HCT116 (cell line): ENCODE measurements around the gene DNM3. TPM values are rescaled to one million over a fixed set of nuclear protein-coding genes. Genes with fewer than 3 reads are reported as not detected.

Experiments
- ATAC-seq: fragments of 200-7000 bp; cut with Tn5 transposase; 2 replicates; pipeline ENCODE4 v1.9.1; 2020; ENCODE audit warnings: mild to moderate bottlenecking, moderate library complexity
- BruUV-seq: library from RNA; stranded (reverse); fragments of 400-500 nt; replicated peaks from 2 replicates; lab custom pipeline; 2021; lab: Mats Ljungman, UMichigan
- CTCF ChIA-PET: fragments of 300-600 bp; sonication (Branson Sonifier 250); formaldehyde crosslinking; loops from one replicate; lab custom pipeline; 2021; ENCODE audit warnings: antibody characterized with exemption; lab: Charles Lee
- POLR2A ChIA-PET: fragments of 300-600, 350-600 bp; sonication (Branson Sonifier 250); formaldehyde crosslinking; loops from one replicate; lab custom pipeline; 2021; ENCODE audit warnings: antibody characterized with exemption; lab: Charles Lee
- RAD21 ChIA-PET, 2 experiments: fragments of 300-600 bp; sonication (Branson Sonifier 250); formaldehyde crosslinking; loops; one replicate each; lab custom pipeline; 2023; ENCODE audit warnings: low total read pairs in 2 of 2; ENCODE audit not compliant: uncharacterized antibody in 2 of 2, unreplicated experiment in 2 of 2, low non-redundant PET in 1 of 2; lab: Charles Lee
- DNase-seq: peaks from one replicate; pipeline ENCODE4 v3.0.0-alpha.2; 2010; ENCODE audit warnings: low read depth, low spot score
- H2AFZ ChIP-seq: fragments of 200-600 bp; shearing (Covaris generic), sonication (generic); 2 replicates; pipeline ENCODE4 v1.6.1; 2017; ENCODE audit warnings: low read depth, mixed run types, mixed read lengths, antibody characterized with exemption, low read length; ENCODE audit not compliant: poor library complexity, severe bottlenecking
- H3K27ac ChIP-seq: 2 replicates; pipeline ENCODE4 v1.5.1; 2012; ENCODE audit warnings: low read depth, low read length
- H3K27me3 ChIP-seq: fragments of 200-600 bp; sonication (generic); 2 replicates; pipeline ENCODE4 v1.6.1; 2016; ENCODE audit warnings: mixed run types, low read length, mixed read lengths; ENCODE audit not compliant: insufficient read depth
- H3K36me3 ChIP-seq, 2 experiments: fragments of 200-500 bp in 1 of 2; fragments of 200-600 bp in 1 of 2; sonication (Bioruptor generic) in 1 of 2; sonication (generic) in 1 of 2; 2 replicates each; pipeline versions ENCODE4 v1.5.1 to v1.6.1; 2014 to 2016; ENCODE audit warnings: low read length in 2 of 2, inconsistent platforms in 1 of 2, mixed read lengths in 1 of 2, mixed run types in 1 of 2; ENCODE audit not compliant: insufficient read depth in 2 of 2, control insufficient read depth in 1 of 2
- H3K4me1 ChIP-seq, 2 experiments: fragments of 200-600 bp in 1 of 2; sonication (generic) in 1 of 2; 2 replicates each; pipeline versions ENCODE4 v1.5.1 to v1.6.1; 2012 to 2017; ENCODE audit warnings: low read length in 2 of 2, inconsistent platforms in 1 of 2, mild to moderate bottlenecking in 1 of 2, mixed read lengths in 1 of 2, mixed run types in 1 of 2, moderate library complexity in 1 of 2; ENCODE audit not compliant: insufficient read depth in 2 of 2, control insufficient read depth in 1 of 2
- H3K4me2 ChIP-seq: fragments of 200-600 bp; sonication (generic); 2 replicates; pipeline ENCODE4 v1.6.1; 2017; ENCODE audit warnings: mixed run types, low read length, mixed read lengths
- H3K4me3 ChIP-seq, 2 experiments: fragments of 200-600 bp in 1 of 2; sonication (generic) in 1 of 2; replicated peaks in 1 of 2; 2 replicates each; pipeline ENCODE4 v1.5.1; 2011 to 2016; ENCODE audit warnings: low read length in 2 of 2, control low read depth in 1 of 2, low read depth in 1 of 2, mild to moderate bottlenecking in 1 of 2, mixed read lengths in 1 of 2, mixed run types in 1 of 2
- H3K79me2 ChIP-seq: fragments of 200-600 bp; sonication (generic); 2 replicates; pipeline ENCODE4 v1.6.1; 2017; ENCODE audit warnings: mild to moderate bottlenecking, mixed run types, low read length, moderate library complexity, mixed read lengths; ENCODE audit not compliant: insufficient read depth
- H3K9ac ChIP-seq: fragments of 200-600 bp; sonication (generic); 2 replicates; pipeline ENCODE4 v1.6.1; 2016; ENCODE audit warnings: low read length, mixed read lengths
- H3K9me2 ChIP-seq: fragments of 200-600 bp; sonication (generic), shearing (Covaris generic); 2 replicates; pipeline ENCODE4 v1.6.1; 2017; ENCODE audit warnings: mixed run types, mild to moderate bottlenecking, moderate library complexity; ENCODE audit not compliant: insufficient read depth
- H3K9me3 ChIP-seq, 2 experiments: fragments of 200-500 bp in 1 of 2; fragments of 200-600 bp in 1 of 2; sonication (Bioruptor generic) in 1 of 2; sonication (generic) in 1 of 2; 2 replicates each; pipeline ENCODE4 v1.6.1; 2014 to 2017; ENCODE audit warnings: low read length in 2 of 2, mixed read lengths in 2 of 2, inconsistent platforms in 1 of 2, low read depth in 1 of 2, mild to moderate bottlenecking in 1 of 2, mixed run types in 1 of 2, moderate library complexity in 1 of 2; ENCODE audit not compliant: control insufficient read depth in 1 of 2, insufficient read depth in 1 of 2
- H4K20me1 ChIP-seq: fragments of 200-600 bp; sonication (generic), shearing (Covaris generic); 2 replicates; pipeline ENCODE4 v1.6.1; 2017; ENCODE audit warnings: mixed run types, mild to moderate bottlenecking, moderate library complexity; ENCODE audit not compliant: insufficient read depth
- ELF1 ChIP-seq: IDR thresholded peaks from 2 replicates; pipeline ENCODE4 v1.6.1; 2012; ENCODE audit warnings: low read depth, borderline replicate concordance
- POLR2A ChIP-seq: IDR thresholded peaks from 2 replicates; pipeline ENCODE4 v1.7.0; 2011; ENCODE audit warnings: borderline replicate concordance; ENCODE audit not compliant: insufficient read depth, insufficient read length; ENCODE audit errors: extremely low read depth
- TCF7L2 ChIP-seq: IDR thresholded peaks from 2 replicates; pipeline ENCODE4 v1.7.0; 2011; ENCODE audit warnings: borderline replicate concordance, inconsistent platforms; ENCODE audit not compliant: insufficient read depth, insufficient read length; ENCODE audit errors: extremely low read depth
- intact Hi-C: fragments of 100-400 bp; cut with micrococcal nuclease; formaldehyde crosslinking; loops from 2 replicates; pipeline ENCODE4 v1.10.0; 2022
- total RNA-seq: library from RNA; stranded (reverse); gene quantifications from one replicate; pipeline ENCODE4 v1.2.1, GENCODE V29; 2021; ENCODE audit not compliant: unreplicated experiment
- TF ChIP-seq, protein P1 (sequence below): IDR thresholded peaks from 2 replicates; pipeline ENCODE4 v1.6.1; 2011; ENCODE audit warnings: mild to moderate bottlenecking, low read length, moderate library complexity; ENCODE audit not compliant: insufficient replicate concordance; ENCODE audit errors: extremely low read depth

The DNM3 gene
- total RNA-seq, 1 experiment from 2014 or later, result 3.1 TPM

DNA sequence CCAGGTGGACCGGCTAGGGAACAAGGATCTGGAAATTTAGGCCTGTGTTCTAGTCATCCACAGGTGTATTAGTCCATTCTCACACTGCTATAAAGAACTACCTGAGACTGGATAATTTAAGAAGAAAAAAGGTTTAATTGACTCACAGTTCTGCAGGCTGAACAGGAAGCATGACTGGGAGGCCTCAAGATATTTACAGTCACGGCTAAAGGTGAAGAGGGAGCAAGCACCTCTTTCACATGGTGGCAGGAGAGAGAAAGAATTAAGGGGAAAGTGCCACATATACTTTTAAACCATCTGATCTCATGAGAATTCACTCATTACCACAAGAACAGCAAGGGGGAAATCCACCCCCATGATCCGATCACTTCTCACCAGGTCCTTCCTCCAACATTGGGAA lies 404.5 kb downstream of the DNM3 start (continued):
- TF ChIP-seq, protein P1, sequence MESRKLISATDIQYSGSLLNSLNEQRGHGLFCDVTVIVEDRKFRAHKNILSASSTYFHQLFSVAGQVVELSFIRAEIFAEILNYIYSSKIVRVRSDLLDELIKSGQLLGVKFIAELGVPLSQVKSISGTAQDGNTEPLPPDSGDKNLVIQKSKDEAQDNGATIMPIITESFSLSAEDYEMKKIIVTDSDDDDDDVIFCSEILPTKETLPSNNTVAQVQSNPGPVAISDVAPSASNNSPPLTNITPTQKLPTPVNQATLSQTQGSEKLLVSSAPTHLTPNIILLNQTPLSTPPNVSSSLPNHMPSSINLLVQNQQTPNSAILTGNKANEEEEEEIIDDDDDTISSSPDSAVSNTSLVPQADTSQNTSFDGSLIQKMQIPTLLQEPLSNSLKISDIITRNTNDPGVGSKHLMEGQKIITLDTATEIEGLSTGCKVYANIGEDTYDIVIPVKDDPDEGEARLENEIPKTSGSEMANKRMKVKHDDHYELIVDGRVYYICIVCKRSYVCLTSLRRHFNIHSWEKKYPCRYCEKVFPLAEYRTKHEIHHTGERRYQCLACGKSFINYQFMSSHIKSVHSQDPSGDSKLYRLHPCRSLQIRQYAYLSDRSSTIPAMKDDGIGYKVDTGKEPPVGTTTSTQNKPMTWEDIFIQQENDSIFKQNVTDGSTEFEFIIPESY, result no peak
- TF ChIP-seq ELF1 (no peak), POLR2A (no peak)

DNA sequence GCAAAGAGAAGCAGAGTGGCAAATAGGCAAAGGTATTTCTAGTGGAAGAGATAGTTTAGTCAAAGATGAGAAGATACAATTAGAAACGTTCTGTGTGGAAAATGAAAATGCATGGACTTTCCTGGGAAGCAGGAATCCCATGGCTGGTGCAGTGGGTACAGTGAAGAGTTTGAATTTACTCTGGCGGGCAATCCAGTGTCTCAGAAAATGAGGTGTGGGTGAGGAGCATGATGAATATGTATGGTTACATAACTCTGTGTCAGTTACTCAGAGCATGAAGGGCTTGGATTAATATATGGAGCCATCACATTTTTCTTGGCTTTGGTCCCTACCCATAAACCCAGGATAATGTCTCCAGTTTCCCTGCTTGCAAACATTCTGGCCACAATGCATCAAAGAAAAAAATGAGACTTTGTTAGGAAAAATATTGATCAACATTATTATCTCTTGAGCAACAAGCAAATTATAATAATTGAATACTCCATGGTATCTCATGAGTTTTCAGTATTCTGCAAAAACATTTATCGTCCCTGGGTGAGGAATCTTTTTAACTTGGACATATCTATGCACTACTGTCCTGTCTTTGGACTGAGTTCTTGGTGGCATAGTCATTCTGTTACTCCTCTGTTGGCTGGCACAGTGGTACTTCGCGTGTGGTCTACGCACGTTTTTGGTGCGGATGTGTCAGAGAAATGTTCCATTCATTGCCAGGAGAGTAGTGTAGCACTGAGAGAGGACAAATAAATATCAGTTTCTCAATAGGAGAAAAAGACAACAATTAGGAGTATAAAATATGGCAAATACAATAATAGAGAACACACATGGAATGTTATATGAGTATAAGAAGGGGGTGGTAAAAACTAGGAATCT lies 405.5 kb downstream of the DNM3 start:
- DNase-seq (no peak), ATAC-seq (no peak)
- H3K27me3 ChIP-seq, result no peaks in the 10 kb centered on the region
- TF ChIP-seq, protein P1, result no peak
- no peak for TF ChIP-seq TCF7L2
- H4K20me1 ChIP-seq, result no peaks in the 10 kb centered on the region
- ChIA-PET POLR2A (no interaction called here), RAD21 (no interaction called here), CTCF (no interaction called here)
- intact Hi-C loops, result no loop called here
- BruUV-seq, result no TSS peak
- no peak overlapping the region for H3K4me3 ChIP-seq
- no peak overlapping the region for H3K9ac ChIP-seq
- no peaks in the 10 kb centered on the region for H3K9me3 ChIP-seq
- H3K4me1 ChIP-seq, result no peaks in the 10 kb centered on the region
- no peak overlapping the region for H3K4me2 ChIP-seq
- H3K79me2 ChIP-seq, result no peaks in the 10 kb centered on the region
- no peaks in the 10 kb centered on the region for H3K36me3 ChIP-seq
- no peak overlapping the region for H2AFZ ChIP-seq
- H3K27ac ChIP-seq, result no peak overlapping the region
- no peaks in the 10 kb centered on the region for H3K9me2 ChIP-seq
